Bone marrow (tissue), 2 donors: ENCODE results near the gene RABEP1.
"Not testable (repeated sequence)": the region's sequence is repeated elsewhere in the genome, so short reads cannot be mapped to it uniquely, and the experiment has no call there.

ENCODE experiments used
- DNase-seq, 2 donors: peaks; one replicate each; lab custom pipeline; 2025; lab: John Stamatoyannopoulos, UW

Gene RABEP1

DNA sequence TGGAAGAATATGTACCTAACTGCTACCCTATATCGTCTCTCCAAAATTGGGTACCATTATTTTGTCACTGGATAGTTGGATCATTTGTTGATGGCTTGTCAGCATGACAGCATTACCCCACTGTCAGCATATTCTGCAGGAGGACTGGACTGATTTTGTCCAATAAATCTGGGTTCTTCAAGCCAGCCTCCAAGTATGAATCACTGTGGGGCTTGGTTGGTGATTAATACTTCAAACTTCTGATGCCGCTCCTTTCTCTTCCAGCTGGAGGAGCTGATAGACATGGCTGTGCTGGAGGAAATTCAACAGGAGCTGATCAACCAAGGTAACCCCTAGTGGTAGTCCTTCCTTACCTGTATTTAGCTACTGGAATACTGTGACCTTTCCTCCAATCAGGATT, 140.4 kb downstream of the RABEP1 start:
- DNase-seq = no peak

DNA sequence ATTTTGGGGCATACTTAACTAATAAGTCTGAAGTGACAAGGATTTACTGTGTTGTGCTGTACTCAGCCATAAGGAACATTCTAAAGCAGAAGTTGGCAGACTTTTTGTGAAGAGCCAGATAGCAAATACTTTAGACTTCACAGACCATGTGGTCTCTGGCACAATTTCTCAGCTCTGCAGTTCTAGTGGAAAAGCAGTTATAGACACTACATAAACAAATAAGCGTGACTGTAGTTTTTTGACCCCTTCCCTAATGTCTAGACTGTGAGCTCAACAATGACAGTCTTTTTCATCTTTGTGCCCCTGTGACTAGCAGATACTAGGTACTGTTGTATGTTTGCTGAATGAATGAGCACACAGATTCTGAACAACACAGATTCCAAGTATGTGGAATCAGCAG, 142.8 kb downstream of the RABEP1 start:
- DNase-seq = no peak

DNA sequence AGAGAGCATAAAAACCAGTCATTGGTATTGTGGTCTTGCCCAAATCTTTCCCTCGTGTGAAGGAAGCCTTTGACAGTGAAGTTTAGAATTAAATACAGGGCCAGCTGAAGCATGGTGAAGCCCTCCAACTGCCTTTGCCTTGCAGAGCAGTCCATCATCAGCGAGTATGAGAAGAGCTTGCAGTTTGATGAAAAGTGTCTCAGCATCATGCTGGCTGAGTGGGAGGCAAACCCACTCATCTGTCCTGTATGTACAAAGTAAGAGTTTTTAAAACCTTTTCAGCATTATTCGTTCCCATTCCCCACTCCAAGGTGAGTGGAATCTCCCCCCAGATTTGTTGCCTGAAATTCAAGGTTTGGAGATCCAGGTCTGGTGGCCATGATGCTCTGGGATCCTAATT, 143.7 kb downstream of the RABEP1 start:
- no peak for DNase-seq

DNA sequence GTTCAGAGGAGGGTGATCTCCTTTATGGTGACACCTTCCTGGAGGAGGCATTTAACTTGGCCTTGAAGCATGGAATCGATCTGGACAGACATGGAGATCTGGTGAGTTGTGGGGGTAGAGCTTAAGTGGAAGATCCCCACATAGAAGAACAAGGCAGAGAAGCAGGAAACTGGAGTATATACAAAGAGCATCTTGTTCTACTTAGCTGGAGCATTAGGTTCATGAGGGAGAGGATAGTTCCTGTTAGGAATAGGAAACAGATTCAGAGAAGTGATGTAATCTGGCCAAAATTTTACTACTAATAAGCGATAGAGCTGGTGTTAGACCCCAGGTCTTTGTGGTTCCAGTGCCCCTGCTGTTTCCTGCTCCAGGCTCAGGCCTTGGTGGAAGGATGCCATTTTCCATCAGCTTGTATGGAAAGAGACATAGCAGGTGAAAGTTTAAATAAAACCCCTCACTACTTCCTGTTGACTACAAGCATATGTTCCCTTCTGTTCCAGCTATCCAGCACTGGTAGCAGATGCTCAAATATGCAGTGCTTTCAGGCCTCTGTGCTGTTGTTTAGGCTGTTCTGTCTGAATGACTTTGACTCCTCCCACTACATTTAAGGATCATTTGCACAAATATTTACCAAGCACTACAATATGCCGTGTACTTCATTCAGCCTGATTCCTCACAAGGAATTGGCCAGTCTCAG, 147.3 kb downstream of the RABEP1 start:
- no peak for DNase-seq

DNA sequence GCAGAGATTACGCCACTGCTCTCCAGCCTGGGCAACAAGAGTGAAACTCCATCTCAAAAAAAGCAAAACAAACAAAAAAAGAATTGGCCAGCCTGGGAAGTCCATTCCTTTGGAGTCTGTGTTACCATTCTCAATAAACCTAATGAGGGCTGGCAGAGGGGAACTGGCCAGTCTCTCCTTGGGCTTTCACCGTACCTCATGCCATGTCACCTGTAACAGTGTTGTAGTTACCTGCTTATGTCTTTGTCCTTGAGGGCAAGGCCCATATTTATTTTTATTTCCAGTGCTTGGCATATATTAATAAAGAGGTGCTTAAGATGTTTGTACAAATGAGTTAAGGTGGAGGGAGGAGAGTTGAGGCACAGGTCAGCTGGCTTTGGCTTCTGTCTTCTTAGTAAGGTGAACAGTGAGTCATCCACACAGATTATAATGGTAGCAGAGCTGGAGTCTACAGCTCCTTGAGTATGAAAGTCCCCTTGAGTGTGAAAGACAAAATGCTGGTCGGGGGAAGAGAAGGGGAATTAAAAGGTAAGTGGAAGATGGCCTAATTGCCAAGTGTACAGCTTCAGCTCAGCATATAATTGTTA, 148.4 kb downstream of the RABEP1 start:
- DNase-seq = no peak

DNA sequence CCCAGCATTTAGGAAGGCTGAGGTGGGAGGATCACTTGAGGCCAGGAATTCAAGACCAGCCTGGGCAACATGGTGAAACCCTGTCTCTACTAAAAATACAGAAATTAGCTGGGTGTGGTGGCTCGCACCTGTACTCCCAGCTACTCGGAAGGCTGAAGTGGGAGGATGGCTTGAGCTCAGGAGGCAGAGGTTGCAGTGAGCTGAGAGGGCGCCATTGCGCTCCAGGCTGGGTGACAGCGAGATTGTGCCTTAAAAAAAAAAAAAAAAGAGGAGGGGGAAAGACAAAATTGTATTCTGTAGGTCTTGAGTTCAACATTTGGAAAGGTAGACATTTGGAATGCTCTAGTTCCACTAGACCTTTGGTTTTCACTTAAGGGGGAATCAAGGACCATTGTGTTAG, 149.2 kb downstream of the RABEP1 start:
- not testable (repeated sequence) for DNase-seq

DNA sequence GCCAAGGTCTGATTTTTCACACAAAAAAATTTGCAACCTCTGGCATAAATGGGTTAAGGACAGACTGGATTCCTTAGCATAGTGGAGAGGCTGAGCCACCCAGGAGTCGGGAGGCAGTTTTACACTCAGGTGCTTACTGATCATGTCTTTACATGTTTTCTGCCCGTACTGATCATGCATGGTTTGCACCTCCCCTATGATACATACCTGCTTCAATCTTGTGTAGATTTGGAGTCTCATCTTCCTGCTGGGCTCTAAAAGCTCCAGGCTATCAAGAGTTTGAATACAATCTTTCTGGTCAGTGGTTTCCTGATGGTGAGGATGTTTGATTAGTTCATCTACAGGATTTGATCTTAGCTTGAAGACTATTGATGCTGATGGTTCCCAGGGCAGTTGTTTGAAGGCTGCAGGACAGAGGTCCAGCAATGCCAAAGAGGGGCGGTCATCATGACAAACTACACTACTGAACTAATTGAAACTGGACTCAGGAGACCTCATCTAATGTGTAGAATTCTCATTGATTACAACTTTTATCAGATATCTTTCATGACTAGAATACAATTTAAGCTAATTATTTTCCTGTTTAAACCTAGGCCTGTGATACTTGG, 150.0 kb downstream of the RABEP1 start:
- DNase-seq = no peak

DNA sequence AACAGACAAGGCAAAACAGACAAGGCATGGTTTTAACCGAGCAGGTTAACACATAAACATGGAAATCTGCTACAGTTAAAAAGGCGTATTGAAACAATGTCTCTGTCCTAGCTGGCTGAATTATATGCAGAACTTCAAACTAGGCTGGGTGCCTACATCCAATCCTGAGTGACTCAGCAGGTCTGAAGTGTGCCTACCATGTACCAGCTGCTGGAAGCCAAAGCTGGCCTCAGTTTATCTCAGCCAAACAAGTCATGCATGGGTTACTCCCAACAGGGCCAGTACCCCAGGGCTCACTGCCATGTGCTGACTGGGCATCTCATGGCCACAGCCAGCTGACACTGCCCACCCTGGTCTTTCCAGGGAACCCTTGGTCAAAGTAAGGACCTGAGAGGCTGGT, 152.9 kb downstream of the RABEP1 start:
- no peak for DNase-seq
